ENCODE data around the gene MAP7D1.
"Not testable (repeated sequence)": the region's sequence is repeated elsewhere in the genome, so short reads cannot be mapped to it uniquely, and the experiment has no call there.

Gene MAP7D1

DNA sequence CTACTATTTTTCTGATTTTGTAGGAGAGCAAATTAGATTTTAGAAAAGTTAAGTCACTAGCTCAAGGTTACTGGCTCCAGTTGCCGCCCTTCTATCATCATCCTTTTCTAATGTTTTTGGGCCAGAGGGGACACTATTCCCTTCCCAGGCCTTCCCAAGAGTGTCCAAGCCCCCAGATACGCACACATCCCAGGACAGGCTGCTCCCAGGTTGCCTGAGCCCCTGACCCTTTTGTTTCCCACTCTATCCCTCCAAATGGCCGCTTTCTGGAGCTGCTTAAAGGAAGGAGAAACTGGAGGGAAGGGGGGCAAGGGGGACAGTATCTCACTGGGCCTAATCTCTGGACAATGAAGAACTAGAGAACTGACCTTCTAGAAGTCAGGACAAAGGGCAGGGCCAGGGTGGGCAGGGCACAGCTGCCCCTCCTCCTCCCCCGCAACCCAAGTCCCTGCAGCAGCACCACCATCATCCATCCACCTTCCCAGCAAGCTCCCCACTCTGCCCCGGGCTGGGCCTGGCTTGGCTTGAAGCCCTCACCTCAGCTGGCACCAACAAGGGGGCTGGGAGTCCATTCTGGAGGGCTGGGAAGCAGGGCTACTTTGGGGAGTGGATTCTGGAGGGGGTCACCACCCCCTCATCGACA, 1.1 kb upstream of the MAP7D1 start:
- DNase-seq: no peak

GRCh38 chr1:36156329-36157114, 562 bp downstream of the MAP7D1 start:
- peak; percentile 32 for DNase-seq

GRCh38 chr1:36157115-36157903, 1.3 kb downstream of the MAP7D1 start:
- DNase-seq: no peak

- no peak for DNase-seq
Measured at GRCh38 chr1:36157973-36158826, 2.2 kb downstream of the MAP7D1 start.

DNA sequence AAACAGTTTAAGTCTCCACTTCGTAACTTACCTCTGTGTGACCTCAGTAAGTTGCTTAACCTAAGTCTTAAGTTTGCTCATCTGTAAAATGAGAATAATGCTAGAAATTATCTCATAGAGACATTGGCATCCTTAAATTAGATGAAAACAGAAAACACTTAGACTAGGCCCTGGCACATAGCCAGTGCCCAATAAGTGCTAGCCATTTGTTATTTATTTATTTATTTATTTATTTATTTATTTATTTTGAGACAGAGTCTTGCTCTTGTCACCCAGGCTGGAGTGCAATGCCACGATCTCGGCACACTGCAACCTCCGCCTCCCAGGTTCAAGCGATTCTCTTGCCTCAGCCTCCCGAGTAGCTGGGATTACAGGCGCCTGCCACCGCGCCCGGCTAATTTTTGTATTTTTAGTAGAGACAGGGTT, 2.9 kb downstream of the MAP7D1 start:
- DNase-seq: not testable (repeated sequence)

DNA sequence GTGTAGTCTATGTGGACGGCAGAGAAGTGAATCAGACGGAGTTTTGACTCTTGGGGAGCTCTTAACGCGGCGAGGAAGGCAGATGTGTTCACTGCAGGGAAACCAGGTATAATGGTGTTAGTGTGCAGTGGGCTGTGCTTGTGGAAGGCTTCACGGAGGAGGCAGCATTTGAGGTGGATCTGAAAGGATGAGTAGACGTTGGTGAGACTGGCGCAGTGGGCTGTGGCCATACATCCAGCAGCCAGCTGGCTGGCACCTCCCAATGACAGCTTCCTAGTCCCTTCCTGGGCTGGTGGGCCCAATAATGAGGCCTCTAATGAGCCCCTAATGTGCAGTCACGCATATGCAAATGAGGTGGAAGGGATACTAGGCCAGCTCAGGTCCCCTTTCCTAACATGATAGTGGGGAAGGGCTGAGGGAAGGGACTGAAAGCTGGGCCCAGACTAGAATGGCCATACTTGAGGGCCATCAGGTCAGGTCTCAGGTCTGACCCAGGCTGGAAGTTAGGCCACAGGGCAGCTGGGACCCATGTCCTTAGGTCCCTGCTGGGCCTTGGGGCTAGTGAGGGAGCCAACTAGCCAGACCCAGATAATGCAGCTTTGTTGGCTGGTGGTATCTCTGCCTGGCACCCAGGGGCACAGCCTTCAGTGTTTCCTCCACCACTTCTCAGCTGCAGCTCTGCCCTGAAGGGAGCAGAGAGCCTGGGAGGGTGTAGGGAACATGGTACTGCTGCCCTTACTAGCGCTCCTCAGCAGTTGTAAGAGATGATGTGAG, 3.8 kb downstream of the MAP7D1 start:
- no peak for DNase-seq

DNA sequence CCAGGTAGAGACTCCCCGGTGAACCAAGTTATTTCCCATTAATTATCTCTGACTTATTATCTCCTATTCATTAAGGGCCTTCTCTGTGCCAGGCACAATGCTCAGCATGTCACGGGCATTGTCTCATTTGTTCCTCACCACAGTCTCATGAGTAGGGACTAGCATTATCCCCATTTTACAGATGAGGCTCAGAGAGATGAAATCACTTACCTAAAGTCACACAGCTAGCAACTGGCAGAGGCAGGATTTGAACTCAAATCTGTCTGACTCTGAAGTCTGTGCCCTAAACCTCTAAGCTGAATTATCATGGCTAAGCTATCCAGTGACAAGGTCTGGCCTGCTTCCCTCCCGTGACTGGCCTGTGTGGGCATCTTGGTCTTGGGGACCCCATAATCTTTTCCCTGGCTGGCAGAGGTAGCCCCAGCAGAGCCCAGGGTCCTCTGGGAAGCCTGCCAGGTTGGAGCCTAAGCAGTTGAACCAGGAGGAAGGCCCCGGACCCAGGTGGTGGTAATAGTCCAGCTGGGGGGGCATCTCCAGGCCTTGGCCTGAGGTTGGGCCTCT, 4.5 kb downstream of the MAP7D1 start:
- no peak for DNase-seq

- DNase-seq: peak; percentile 26
Measured at GRCh38 chr1:36160949-36161485, 5.1 kb downstream of the MAP7D1 start.

DNA sequence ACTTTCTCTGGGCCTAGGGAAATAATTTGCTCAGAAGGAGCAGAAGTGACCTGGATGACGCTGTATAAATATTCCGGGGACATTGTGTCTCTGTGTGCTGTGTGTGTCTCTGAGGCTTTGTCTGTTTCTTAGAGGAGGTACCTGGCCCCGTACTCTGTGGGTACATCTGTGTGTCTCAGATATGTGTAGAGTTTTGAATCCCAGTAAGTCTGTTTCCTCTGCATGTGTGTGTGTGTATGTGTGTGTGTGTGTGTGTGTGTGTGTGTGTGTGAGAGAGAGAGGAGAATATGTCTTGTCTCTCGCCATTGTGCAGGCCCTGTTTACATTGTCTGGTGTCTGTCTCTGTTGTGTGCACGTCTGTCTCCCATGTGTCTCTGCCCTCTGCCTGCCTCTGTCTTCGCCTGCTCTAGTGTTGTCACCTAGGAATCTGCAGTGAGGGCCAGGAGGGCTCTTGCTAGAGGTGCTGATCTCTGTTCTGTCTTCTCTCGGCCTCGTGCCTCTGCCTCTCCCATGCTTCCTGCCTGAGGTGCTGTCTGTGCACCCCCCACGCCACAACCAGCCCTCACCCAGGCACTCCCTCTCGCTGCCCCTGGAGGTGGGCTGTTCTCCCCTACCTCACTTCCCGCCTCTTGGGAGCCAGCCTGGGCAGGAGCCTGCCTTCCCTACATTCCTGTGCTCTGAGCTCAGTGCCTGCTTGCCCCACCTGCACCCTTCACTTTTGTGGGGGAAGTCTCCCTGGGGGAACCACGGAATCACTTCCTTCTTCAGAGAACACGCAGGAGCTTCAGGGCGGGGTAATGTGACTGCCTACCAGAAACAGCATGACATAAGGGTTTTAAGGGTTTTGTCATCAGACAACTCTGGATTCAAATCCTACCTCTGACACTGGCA, 5.9 kb downstream of the MAP7D1 start:
- no peak for DNase-seq

DNA sequence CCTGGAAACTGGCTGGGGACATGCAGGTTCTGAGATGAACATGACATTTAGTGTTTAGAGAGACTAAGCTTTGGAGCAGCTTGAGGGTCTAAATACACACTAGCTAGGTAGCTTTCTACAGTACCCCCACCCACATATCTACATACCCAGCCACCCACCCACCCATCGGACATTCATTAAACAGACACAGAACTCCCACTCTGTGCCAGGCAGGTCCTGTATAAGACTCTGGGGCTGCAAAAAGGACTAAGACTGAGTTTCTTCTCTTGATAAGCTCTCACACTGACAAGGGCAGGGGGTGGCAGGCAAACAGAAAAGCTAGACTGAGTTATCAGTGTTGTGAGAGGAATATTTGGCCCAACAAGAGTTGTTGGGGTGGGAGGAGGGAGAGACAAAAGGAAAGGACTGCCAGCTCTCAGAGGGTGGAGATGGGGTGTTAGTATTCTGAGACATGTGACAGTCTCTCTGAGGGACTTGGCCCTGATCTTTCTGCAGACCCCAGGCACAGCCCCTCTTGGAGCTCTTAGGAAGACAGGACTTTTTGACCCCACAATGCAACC, 6.8 kb downstream of the MAP7D1 start:
- no peak for DNase-seq

DNA sequence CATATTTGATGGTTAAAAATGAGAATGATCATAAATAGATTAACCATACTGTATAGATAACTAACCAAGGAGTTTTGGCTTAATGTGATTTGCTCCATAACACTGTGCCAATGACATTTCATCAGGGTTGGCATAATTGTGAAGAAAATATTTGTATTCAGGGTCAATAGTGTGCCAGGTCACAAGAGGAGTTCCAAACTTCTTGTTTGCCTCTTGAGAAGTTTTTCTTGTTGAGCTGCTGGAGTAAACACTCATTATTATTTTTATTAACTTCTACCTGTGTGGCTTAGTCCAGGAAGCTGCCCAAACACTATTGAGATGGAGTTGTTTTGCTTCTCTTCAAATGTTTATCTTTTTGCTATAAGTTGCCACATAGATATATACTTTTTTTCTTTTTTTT, 7.5 kb downstream of the MAP7D1 start:
- DNase-seq: no peak

- no peak for DNase-seq
Measured at GRCh38 chr1:36164361-36164760, 8.4 kb downstream of the MAP7D1 start.

DNA sequence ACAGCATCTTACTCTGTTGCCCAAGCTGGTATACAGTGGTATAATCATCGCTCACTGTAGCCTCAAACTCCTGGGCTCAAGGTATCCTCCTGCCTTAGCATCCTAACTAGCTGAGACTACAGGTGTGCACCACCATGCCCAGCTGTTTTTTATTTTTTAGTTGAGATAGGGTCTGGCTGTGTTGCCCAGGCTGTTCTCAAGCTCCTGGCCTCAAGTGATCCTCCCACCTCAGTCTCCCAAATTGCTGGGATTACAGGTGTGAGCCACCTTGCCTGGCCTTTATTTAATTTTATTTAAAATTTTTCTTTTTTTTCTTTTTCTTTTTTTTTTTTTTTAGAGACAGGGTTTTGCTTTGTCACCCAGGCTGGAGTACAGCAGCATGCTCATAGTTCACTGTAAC, 9.2 kb downstream of the MAP7D1 start:
- DNase-seq: no peak

DNA sequence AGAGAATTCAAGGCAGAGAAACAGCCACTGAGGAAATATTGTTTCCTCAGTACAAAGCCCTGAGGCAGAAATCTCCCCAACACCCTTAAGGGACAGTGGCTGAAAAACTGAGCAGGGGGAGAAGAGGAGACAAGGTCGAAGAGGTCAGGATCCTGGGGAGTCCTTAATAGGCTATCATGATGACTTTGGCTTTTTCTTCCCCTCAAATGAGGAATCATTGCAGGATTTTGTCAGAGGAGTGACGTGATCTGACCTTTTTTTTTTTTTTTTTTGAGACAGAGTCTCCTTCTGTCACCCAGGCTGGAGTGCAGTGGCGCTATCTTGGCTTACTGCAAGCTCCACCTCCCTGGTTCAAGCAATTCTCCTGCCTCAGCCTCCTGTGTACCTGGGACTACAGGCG, 10.2 kb downstream of the MAP7D1 start:
- DNase-seq: no peak

GRCh38 chr1:36166938-36167905, 11.3 kb downstream of the MAP7D1 start:
- DNase-seq: no peak

- no peak for DNase-seq
Measured at GRCh38 chr1:36168514-36168913, 12.6 kb downstream of the MAP7D1 start.

- no peak for DNase-seq
Measured at GRCh38 chr1:36170643-36171412, 14.9 kb downstream of the MAP7D1 start.
